ENCODE results near the gene ACKR2. TPM values are rescaled to one million over a fixed set of nuclear protein-coding genes. Genes with fewer than 3 reads are reported as not detected.

ACKR2 gene
- total RNA-seq, 1 donor from 2014 or later = 17.6 TPM

GRCh38 chr3:42914771-42915515 is 105.7 kb downstream of the ACKR2 start:
- no peak for ATAC-seq

More at GRCh38 chr3:42914771-42915515, 105.7 kb downstream of the ACKR2 start:
- no peak for DNase-seq (ENCODE audit: low spot score)

Other genes with a start within 250 kb of the ACKR2 start
- 14.2 TPM for gene SEC22C, start 227.5 kb upstream of the ACKR2 start, total RNA-seq
- gene SS18L2, start 218.6 kb upstream of the ACKR2 start, total RNA-seq = 14.4 TPM
- 29.2 TPM for gene NKTR, start 208.8 kb upstream of the ACKR2 start, total RNA-seq
- gene ZBTB47, start 155.7 kb upstream of the ACKR2 start, total RNA-seq = 5.0 TPM
- gene KLHL40, start 123.9 kb upstream of the ACKR2 start, total RNA-seq = not detected
- gene HHATL, start 106.6 kb upstream of the ACKR2 start, total RNA-seq = 0.40 TPM
- gene CCDC13, start 36.2 kb upstream of the ACKR2 start, total RNA-seq = 1.6 TPM
- 112 TPM for gene HIGD1A, start 5.0 kb upstream of the ACKR2 start, total RNA-seq
- gene CYP8B1, start 66.4 kb downstream of the ACKR2 start, total RNA-seq = 425 TPM
- gene ZNF662, start 96.7 kb downstream of the ACKR2 start, total RNA-seq = 3.0 TPM
- 19.9 TPM for gene GASK1A, start 169.9 kb downstream of the ACKR2 start, total RNA-seq